Activated CD8-positive, alpha-beta memory T cell treated with anti-CD3 and anti-CD28 coated beads, Interleukin-2, amount 50 U/mL, for 4 hours (primary cell): ENCODE data around the gene SEMA4D.
A peak's percentile ranks its signal among the peaks of the same experiment; 100 is the strongest.

ENCODE experiments used
- DNase-seq: peaks from one replicate; pipeline ENCODE4 v3.0.0-alpha.2; 2020

Gene SEMA4D

GRCh38 chr9:89500008-89500407 lies 2.1 kb upstream of the SEMA4D start:
- DNase-seq = no peak

- DNase-seq = peak; percentile 43
These were observed 1.1 kb upstream of the SEMA4D start for GRCh38 chr9:89498852-89499480.

DNA sequence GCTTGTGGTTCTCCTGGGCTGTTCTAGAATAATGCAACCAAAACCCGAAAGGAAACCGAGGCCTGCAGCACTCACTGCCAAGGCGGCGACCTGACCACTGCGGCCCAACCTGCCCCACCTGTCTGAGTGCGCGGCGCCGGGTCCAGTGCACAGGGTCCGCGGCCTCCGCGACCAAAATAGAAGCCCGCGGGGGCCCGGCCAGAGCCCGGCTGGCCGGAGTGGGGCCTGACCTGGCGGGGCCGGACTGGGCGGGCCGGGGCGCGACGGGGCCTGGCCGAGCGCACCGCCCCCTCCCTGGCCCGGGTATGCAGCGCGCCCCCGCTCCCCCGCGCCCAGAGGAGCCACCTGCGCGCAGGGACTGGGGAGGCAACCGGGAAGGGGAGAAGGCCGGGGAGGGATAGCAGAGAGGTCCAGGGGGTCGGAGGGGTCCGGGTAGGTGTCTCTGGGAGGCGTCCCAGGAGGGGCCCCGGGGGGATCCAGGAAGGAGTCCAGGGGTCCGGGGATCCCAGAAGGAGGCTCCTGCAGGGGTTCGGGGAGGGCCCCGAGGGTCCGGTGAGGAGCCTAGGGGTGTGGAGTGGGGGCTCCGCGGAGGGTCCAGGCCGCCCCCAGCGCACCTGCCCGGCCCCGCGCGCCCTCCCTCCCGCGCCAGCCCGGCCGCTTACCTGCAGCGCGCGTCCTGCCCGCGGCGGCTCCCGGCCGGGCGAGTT lies 503 bp downstream of the SEMA4D start:
- DNase-seq = peak; percentile 33

DNA sequence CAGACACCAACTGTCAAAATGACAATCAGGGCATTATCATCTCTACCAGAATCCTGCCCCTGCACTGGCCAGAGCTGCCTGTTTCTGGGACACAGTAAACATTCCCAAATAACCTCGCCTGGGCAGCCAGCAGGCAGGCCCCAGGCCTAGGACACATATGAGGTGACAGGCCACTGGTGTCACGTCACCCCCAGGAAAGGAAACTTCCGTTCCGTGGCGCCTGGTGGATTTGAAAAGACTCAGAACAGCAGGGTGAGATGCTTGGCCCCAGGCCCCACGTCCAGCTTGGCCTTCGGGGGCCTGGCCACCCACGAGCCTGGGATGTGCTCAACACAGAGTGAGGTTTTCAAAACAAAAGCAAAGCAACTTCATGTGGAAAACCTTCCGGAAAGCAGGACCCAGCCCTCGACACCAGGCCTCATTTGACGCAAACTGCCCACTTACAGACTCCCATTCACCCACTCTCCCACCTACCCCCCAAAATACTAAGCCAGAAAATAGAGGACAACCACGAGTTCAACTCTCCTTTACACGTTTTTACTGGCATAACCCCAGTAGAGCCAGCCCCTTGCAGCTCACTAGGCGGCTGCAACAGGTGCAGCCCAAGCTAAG lies 1.2 kb downstream of the SEMA4D start:
- peak; percentile 30 for DNase-seq

DNA sequence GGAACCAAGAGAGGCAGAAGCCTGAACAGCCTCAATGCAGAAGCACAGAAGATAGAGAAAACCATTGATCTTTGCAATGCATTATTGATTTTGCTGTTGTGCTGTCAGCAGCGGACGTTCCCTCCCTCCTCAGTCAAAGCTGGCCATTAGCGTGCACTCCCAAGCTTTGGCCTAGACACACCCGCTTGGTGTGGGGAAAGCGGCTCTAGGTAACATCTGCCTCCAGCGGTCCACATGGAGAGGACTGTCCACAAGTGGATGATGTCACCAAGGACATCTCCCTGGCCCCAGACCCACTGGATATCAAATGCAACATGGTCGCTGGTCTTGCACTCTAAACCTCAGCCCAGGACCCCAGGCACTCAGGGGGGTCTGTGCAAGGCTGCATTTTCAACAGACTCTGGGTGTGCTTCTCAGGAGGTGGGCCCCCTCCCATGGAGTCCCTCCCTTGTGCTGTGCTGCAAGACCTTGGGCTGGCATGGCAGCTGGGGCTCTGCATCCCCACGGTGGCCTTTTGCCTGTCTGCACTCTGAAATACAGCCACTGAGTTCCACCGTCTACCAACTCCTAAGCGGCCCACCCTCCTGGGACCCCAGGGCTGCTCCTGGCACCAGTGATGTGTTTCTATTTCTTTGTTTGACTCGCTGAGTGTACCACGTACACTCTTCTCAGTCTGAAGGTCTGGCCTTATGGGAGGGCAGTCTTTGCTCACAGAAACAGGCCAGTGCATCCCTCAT lies 1.9 kb downstream of the SEMA4D start:
- DNase-seq = peak; percentile 4

- DNase-seq = no peak
These were observed 3.7 kb downstream of the SEMA4D start for GRCh38 chr9:89494199-89494598.

DNA sequence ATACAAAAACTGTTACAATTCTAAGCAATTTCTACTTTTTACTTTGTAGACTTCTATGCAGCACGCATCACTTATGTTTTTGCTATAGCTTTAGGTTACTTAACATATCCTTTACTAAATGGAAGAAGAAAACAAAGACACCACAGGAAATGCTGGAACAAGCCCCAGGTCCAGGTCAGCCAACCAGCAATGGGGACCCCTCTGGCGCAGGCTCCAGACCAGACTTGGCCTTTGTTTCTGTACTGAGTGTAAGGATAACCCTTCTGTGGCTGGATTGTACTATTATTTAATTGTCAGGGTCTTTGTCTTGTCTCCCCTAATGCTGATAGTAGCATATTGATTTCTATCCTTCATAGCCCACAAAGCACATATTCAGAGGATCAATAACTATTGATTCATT lies 4.2 kb downstream of the SEMA4D start:
- DNase-seq = no peak

GRCh38 chr9:89493181-89493580 lies 4.7 kb downstream of the SEMA4D start:
- DNase-seq = no peak

- no peak for DNase-seq
These were observed 5.3 kb downstream of the SEMA4D start for GRCh38 chr9:89492586-89492985.

- DNase-seq = peak; percentile 21
These were observed 6.2 kb downstream of the SEMA4D start for GRCh38 chr9:89491694-89492093.

DNA sequence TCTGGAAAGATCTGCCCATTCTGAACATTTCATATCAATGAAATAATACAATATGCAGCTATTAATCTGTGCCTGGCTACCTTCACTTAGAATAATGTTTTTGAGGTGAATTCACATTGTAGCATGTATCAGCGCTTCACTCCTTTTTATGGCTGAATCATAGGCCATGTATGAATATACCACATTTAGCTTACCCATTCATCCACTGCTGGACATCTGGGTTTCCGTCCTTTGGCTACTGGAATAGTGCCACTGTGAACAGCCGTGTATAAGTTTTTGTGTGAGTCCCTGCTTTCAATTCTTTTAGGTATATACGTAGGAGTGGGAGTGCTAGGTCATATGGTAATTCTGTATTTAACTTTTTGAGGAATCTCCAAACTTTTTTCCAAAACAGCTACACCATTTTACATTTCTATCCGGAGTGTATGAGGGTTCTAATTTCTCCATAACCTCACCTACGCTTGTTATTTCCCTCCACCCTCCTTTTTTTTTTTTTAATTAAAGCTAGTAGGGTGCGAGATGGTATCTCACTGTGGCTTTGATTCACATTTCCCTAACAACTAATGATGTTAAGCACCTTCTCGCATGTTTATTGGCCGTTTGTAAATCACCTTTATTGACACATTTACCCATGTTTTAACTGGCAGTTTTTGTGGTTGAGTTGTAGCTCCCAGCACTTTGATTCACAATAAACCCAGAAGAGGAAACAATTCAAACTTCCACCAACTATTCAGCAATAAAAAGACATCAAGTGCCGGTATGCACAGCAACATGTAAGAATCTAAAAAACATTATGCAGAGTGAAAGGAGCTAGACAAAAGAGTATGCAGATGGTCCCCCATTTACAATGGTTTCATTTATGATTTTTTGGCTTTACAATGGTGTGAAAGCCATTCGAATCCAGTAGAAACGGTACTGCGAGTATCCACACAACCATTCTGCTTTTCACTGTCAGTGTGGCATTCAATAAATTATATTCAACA lies 8.1 kb downstream of the SEMA4D start:
- DNase-seq = peak; percentile 4

DNA sequence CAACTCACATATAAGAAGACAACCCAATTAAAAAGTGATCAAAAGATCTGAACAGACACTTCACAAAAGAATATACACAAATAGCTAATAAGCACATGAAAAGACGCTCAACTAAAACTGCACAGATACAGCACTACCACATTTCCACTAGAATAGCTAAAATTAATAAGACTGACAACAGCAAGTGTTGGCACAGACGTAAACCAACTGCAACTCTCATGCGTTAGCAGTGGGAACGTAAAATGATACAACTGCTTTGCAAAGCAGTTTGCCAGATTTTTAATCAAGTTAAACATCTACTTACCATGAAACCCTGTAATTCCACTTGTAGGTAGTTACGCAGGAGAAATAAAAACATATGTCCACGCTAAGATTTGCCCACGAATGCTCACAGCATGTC lies 9.0 kb downstream of the SEMA4D start:
- no peak for DNase-seq

DNA sequence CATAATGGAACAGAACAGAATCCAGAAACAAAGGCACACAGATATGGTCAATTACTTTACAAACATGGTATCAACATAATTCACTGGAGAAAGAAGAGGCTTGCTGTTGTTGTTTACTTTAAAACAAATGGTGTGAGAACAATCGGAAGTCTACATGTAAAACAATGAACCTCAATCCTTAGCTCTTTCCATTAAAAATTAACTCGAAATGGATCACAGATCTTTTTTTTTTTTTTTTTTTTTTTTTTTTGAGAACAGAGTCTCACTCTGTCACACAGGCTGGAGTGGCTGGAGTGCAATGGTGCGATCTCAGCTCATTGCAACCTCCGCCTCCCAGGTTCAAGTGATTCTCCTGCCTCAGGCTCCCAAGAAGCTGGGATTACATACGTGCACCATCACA lies 9.8 kb downstream of the SEMA4D start:
- DNase-seq = peak; percentile 1

DNA sequence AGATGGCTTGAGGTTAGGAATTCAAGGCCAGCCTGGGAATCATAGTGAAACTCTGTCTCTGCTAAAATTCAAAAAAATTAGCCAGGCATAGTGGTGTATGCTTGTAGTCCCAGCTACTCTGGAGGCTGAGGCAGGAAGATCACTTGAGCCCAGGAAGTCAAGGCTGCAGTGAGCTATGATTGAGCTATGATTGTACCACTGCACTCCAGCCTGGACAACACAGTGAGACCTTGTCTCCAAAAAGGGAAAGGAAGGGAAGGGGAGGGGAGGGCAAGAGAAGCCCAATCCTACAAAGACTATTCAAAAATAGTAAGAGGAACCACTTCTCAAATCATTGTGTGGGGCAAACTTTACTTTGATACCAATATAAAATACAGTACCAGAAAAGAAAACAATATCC lies 11.2 kb downstream of the SEMA4D start:
- peak; percentile 8 for DNase-seq

- DNase-seq = peak; percentile 5
These were observed 13.2 kb downstream of the SEMA4D start for GRCh38 chr9:89484475-89485404.

- DNase-seq = peak; percentile 71
These were observed 14.1 kb downstream of the SEMA4D start for GRCh38 chr9:89483592-89484474.

- DNase-seq = peak; percentile 11
These were observed 15.0 kb downstream of the SEMA4D start for GRCh38 chr9:89482901-89483361.

GRCh38 chr9:89482056-89482851 lies 15.7 kb downstream of the SEMA4D start:
- DNase-seq = peak; percentile 16

DNA sequence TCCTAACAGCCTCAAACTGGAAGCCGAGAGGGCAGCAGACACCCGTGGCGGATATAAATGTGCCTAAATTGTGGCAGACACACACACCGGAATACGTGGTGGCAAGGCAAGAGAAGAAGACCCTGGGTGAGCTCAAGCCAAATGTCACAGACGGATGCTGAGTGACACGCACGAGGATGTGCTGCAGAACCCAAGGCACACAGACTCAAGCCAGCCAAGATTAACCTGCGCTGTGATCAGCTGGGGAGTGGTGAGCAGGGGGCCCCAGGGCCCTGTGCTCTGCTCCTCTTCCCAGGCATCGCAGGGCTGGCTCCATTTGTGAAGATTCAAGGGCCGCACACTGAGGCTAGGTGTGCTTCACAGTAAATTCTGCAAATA lies 16.4 kb downstream of the SEMA4D start:
- peak; percentile 53 for DNase-seq
